B cell (primary cell): ENCODE data around the gene KIR2DL3. TPM values are rescaled to one million over a fixed set of nuclear protein-coding genes. Genes with fewer than 3 reads are reported as not detected.

ENCODE experiments used
- ATAC-seq: fragments of 200-7000 bp; cut with Tn5 transposase; one replicate; pipeline ENCODE4 v1.10.0; 2021; ENCODE audit warnings: low read depth, mild to moderate bottlenecking, moderate number of reproducible peaks, moderate library complexity
- CTCF ChIA-PET: fragments of 350-600 bp; sonication (Branson Sonifier 250); formaldehyde crosslinking; loops from one replicate; lab custom pipeline; 2021; ENCODE audit warnings: antibody characterized with exemption, inconsistent platforms; lab: Charles Lee
- POLR2A ChIA-PET: fragments of 350-600 bp; sonication (Branson Sonifier 250); formaldehyde crosslinking; loops from one replicate; lab custom pipeline; 2021; ENCODE audit warnings: antibody characterized with exemption; lab: Charles Lee
- DNase-seq: peaks from one replicate; pipeline ENCODE4 v3.0.0; 2013
- H2AFZ ChIP-seq: 2 replicates; pipeline ENCODE4 v1.6.1; 2012; ENCODE audit warnings: mild to moderate bottlenecking, low read depth, low read length; ENCODE audit not compliant: insufficient read depth, poor library complexity, severe bottlenecking
- H3K27ac ChIP-seq, 2 donors: 1 replicate in 1 of 2; 2 replicates in 1 of 2; pipeline ENCODE4 v1.5.1; 2012 to 2013; ENCODE audit warnings: low read length in 2 of 2, mild to moderate bottlenecking in 2 of 2, moderate library complexity in 1 of 2
- H3K27me3 ChIP-seq, 4 experiments: fragments of 200-600 bp in 1 of 4; sonication (generic) in 1 of 4; replicated peaks in 1 of 4; 1 replicate in 2 of 4; 2 replicates in 2 of 4; pipeline versions ENCODE4 v1.6.1 to v1.7.0; 2013 to 2016; ENCODE audit warnings: low read length in 3 of 4, mild to moderate bottlenecking in 2 of 4, mixed read lengths in 1 of 4, moderate library complexity in 1 of 4; ENCODE audit not compliant: insufficient read depth in 4 of 4, control insufficient read depth in 3 of 4; ENCODE audit errors: control extremely low read depth in 1 of 4
- H3K36me3 ChIP-seq, 2 experiments: replicated peaks in 1 of 2; 1 replicate in 1 of 2; 2 replicates in 1 of 2; pipeline versions ENCODE4 v1.6.1 to v1.7.1; 2013; ENCODE audit warnings: low read length in 1 of 2; ENCODE audit not compliant: insufficient read depth in 2 of 2, control insufficient read depth in 1 of 2; ENCODE audit errors: control extremely low read depth in 1 of 2, extremely low read depth in 1 of 2
- H3K4me1 ChIP-seq, 2 donors: fragments of 200-600 bp in 1 of 2; sonication (generic) in 1 of 2; 1 replicate in 1 of 2; 2 replicates in 1 of 2; pipeline versions ENCODE4 v1.5.1 to v1.6.1; 2013 to 2017; ENCODE audit warnings: low read length in 2 of 2; ENCODE audit not compliant: control insufficient read depth in 2 of 2, insufficient read depth in 2 of 2
- H3K4me2 ChIP-seq: replicated peaks from 2 replicates; pipeline ENCODE3; 2012; ENCODE audit warnings: mild to moderate bottlenecking, low read depth, low read length; ENCODE audit not compliant: poor library complexity, severe bottlenecking
- H3K4me3 ChIP-seq, 5 experiments: fragments of 200-600 bp in 1 of 5; sonication (generic) in 1 of 5; 1 replicate in 3 of 5; 2 replicates in 2 of 5; pipeline versions ENCODE4 v1.5.1 to v1.7.0; 2011 to 2016; ENCODE audit warnings: low read length in 4 of 5, mild to moderate bottlenecking in 4 of 5, low read depth in 2 of 5, control low read depth in 1 of 5, moderate library complexity in 1 of 5; ENCODE audit not compliant: insufficient read depth in 1 of 5; ENCODE audit errors: control extremely low read depth in 1 of 5, extremely low read depth in 1 of 5
- H3K79me2 ChIP-seq: fragments of 200-600 bp; sonication (generic); one replicate; pipeline ENCODE4 v1.6.0; 2016; ENCODE audit warnings: low read length; ENCODE audit not compliant: control insufficient read depth, insufficient read depth
- H3K9ac ChIP-seq: fragments of 200-600 bp; sonication (generic); 2 replicates; pipeline ENCODE4 v1.6.1; 2017; ENCODE audit warnings: mild to moderate bottlenecking, low read length, moderate library complexity
- H3K9me3 ChIP-seq, 3 donors: one replicate each; pipeline versions ENCODE4 v1.6.1 to v1.7.1; 2013; ENCODE audit warnings: low read length in 2 of 3; ENCODE audit not compliant: control insufficient read depth in 2 of 3, insufficient read depth in 1 of 3; ENCODE audit errors: control extremely low read depth in 1 of 3
- H4K20me1 ChIP-seq: 2 replicates; pipeline ENCODE4 v1.6.0; 2012; ENCODE audit warnings: mild to moderate bottlenecking, low read length; ENCODE audit not compliant: insufficient read depth, control insufficient read depth, poor library complexity, severe bottlenecking
- H3K27ac Mint-ChIP-seq: one replicate; pipeline ENCODE4 v1.8.0; 2021; ENCODE audit warnings: mixed read lengths
- H3K27me3 Mint-ChIP-seq: one replicate; pipeline ENCODE4 v1.8.0; 2021; ENCODE audit warnings: mixed read lengths
- H3K4me1 Mint-ChIP-seq: one replicate; pipeline ENCODE4 v1.8.0; 2021; ENCODE audit warnings: mixed read lengths
- H3K4me3 Mint-ChIP-seq: one replicate; pipeline ENCODE4 v1.8.0; 2021; ENCODE audit warnings: mixed read lengths
- H3K9me3 Mint-ChIP-seq: one replicate; pipeline ENCODE4 v1.8.0; 2022; ENCODE audit warnings: mixed read lengths; ENCODE audit not compliant: insufficient read depth
- CTCF ChIP-seq: fragments of 200-600 bp; IDR thresholded peaks from one replicate; pipeline ENCODE4 v1.8.0; 2022; ENCODE audit warnings: antibody characterized with exemption, mild to moderate bottlenecking
- EZH2 ChIP-seq: IDR thresholded peaks from 2 replicates; pipeline ENCODE4 v1.6.1; 2012; ENCODE audit warnings: borderline replicate concordance, low read depth, mild to moderate bottlenecking, moderate library complexity, low read length; ENCODE audit not compliant: insufficient read depth, poor library complexity, severe bottlenecking
- WGBS: methylation state at CpG from one replicate; pipeline ENCODE4 v1.1.5; 2013; ENCODE audit warnings: missing lambda C conversion rate; ENCODE audit not compliant: insufficient coverage; 5-methylcytosine and 5-hydroxymethylcytosine counted together
- intact Hi-C: fragments of 100-400 bp; cut with micrococcal nuclease; formaldehyde crosslinking; loops from one replicate; pipeline ENCODE4 v1.10.0; 2022
- polyA plus RNA-seq: library from polyadenylated mRNA; depleted of rRNA; stranded (reverse); fragments of >200 nt; gene quantifications from 2 replicates; pipeline ENCODE4 v1.2.3, GENCODE V29; 2012
- total RNA-seq, 2 donors: library from RNA; stranded (reverse); fragments of 120-200 nt in 1 of 2; gene quantifications; 1 replicate in 1 of 2; 2 replicates in 1 of 2; pipeline versions ENCODE4 v1.2.3 to v1.2.4, GENCODE V29; 2013 to 2022

Gene KIR2DL3
- total and polyA plus RNA-seq, 2 donors (not counting 1 experiment from before 2014, with no cell fraction given) = not detected

GRCh38 chr19:54728167-54728566 lies 10.1 kb upstream of the KIR2DL3 start:
- no peak overlapping the region for H3K4me3 Mint-ChIP-seq
- H3K4me3 ChIP-seq = no peak overlapping the region
- no peak for TF ChIP-seq EZH2
- no peaks in the 10 kb centered on the region for H3K79me2 ChIP-seq
- H3K4me2 ChIP-seq = no peak overlapping the region
- no peak overlapping the region for H3K27ac Mint-ChIP-seq
- no peak overlapping the region for H2AFZ ChIP-seq
- no peaks in the 10 kb centered on the region for H3K4me1 Mint-ChIP-seq
- ATAC-seq = no peak
- peaks cover 28% of the 10 kb centered on the region for H3K27me3 Mint-ChIP-seq
- H3K9ac ChIP-seq = no peak overlapping the region
- no peak for DNase-seq
- POLR2A ChIA-PET = no interaction called here
- no peaks in the 10 kb centered on the region for H3K27me3 ChIP-seq
- CTCF ChIA-PET = no interaction called here
- 88% methylated on average over 2 of the region's 3 CpGs for WGBS
- H3K9me3 ChIP-seq = peaks cover 0 to 10% (median 0%) of the 10 kb centered on the region in 3 donors
- H3K27ac ChIP-seq = no peak overlapping the region
- no peaks in the 10 kb centered on the region for H3K36me3 ChIP-seq
- no peaks in the 10 kb centered on the region for H3K4me1 ChIP-seq
- intact Hi-C loops = no loop called here
- H4K20me1 ChIP-seq = no peaks in the 10 kb centered on the region
- H3K9me3 Mint-ChIP-seq = no peaks in the 10 kb centered on the region

GRCh38 chr19:54729416-54730188 lies 8.7 kb upstream of the KIR2DL3 start:
- intact Hi-C loops = no loop called here
- H3K27me3 Mint-ChIP-seq = peaks cover 36% of the 10 kb centered on the region
- CTCF ChIA-PET = no interaction called here

More at GRCh38 chr19:54729416-54730188, 8.7 kb upstream of the KIR2DL3 start:
- no peak overlapping the region for H2AFZ ChIP-seq
- no peaks in the 10 kb centered on the region for H4K20me1 ChIP-seq
- H3K9ac ChIP-seq = no peak overlapping the region
- Mint-ChIP-seq H3K4me1 (no peaks in the 10 kb centered on the region), H3K4me3 (no peak overlapping the region), H3K27ac (no peak overlapping the region), H3K9me3 (no peaks in the 10 kb centered on the region)
- no peak overlapping the region for H3K27ac ChIP-seq
- H3K36me3 ChIP-seq = no peaks in the 10 kb centered on the region
- DNase-seq (no peak), ATAC-seq (no peak)
- peaks cover 0 to 10% (median 0%) of the 10 kb centered on the region in 3 donors for H3K9me3 ChIP-seq
- TF ChIP-seq EZH2 = no peak
- TF ChIP-seq CTCF = no peak
- H3K4me2 ChIP-seq = no peak overlapping the region
- H3K4me3 ChIP-seq = no peak overlapping the region
- H3K4me1 ChIP-seq = no peaks in the 10 kb centered on the region
- no peaks in the 10 kb centered on the region for H3K27me3 ChIP-seq
- H3K79me2 ChIP-seq = no peaks in the 10 kb centered on the region
- POLR2A ChIA-PET = no interaction called here
- WGBS = 72% methylated on average over 13 of the region's 15 CpGs
